Astrocyte (in vitro differentiated cells and primary cell): Measurements from ENCODE around the gene MAN1B1. TPM values are rescaled to one million over a fixed set of nuclear protein-coding genes. Genes with fewer than 3 reads are reported as not detected.

Experiments used
- DNase-seq: peaks from one replicate; pipeline ENCODE4 v3.0.0-alpha.2; 2010; ENCODE audit warnings: low read depth
- FAIRE-seq: peaks from 2 replicates; lab custom pipeline; 2011; peaks lifted over from hg19 to GRCh38; lab: Jason Lieb, UNC
- H2AFZ ChIP-seq: 2 replicates; pipeline ENCODE4 v1.6.0; 2012; ENCODE audit warnings: low read depth, low read length, inconsistent platforms
- H3K27ac ChIP-seq: 2 replicates; pipeline ENCODE4 v1.5.1; 2011; ENCODE audit warnings: low read depth, low read length, inconsistent platforms
- H3K27me3 ChIP-seq: 2 replicates; pipeline ENCODE4 v1.6.0; 2011; ENCODE audit warnings: low read length, inconsistent platforms; ENCODE audit not compliant: insufficient read depth
- H3K36me3 ChIP-seq: 2 replicates; pipeline ENCODE4 v1.5.1; 2011; ENCODE audit warnings: low read length, inconsistent platforms; ENCODE audit not compliant: insufficient read depth
- H3K4me1 ChIP-seq: 2 replicates; pipeline ENCODE4 v1.5.1; 2011; ENCODE audit warnings: low read length, inconsistent platforms; ENCODE audit not compliant: insufficient read depth
- H3K4me2 ChIP-seq: 2 replicates; pipeline ENCODE4 v1.6.0; 2012; ENCODE audit warnings: low read length, inconsistent platforms
- H3K4me3 ChIP-seq: 2 replicates; pipeline ENCODE4 v1.5.1; 2011; ENCODE audit warnings: low read depth, mild to moderate bottlenecking, low read length, inconsistent platforms; ENCODE audit not compliant: insufficient read depth
- H3K79me2 ChIP-seq: 2 replicates; pipeline ENCODE4 v1.6.0; 2012; ENCODE audit warnings: mild to moderate bottlenecking, low read length, inconsistent platforms; ENCODE audit not compliant: insufficient read depth
- H3K9ac ChIP-seq: 2 replicates; pipeline ENCODE4 v1.6.0; 2012; ENCODE audit warnings: mild to moderate bottlenecking, low read length, inconsistent platforms
- H3K9me3 ChIP-seq: 2 replicates; pipeline ENCODE4 v1.5.1; 2012; ENCODE audit warnings: low read depth, mild to moderate bottlenecking, low read length, inconsistent platforms; ENCODE audit not compliant: insufficient read depth
- H4K20me1 ChIP-seq: 2 replicates; pipeline ENCODE4 v1.6.0; 2012; ENCODE audit warnings: low read length, inconsistent platforms; ENCODE audit not compliant: insufficient read depth
- H3K27ac Mint-ChIP-seq: one replicate; pipeline ENCODE4 v1.8.0; 2021; ENCODE audit warnings: mild to moderate bottlenecking, mixed read lengths; ENCODE audit not compliant: unreplicated experiment
- H3K27me3 Mint-ChIP-seq: one replicate; pipeline ENCODE4 v1.8.0; 2021; ENCODE audit warnings: low read depth, mixed read lengths; ENCODE audit not compliant: unreplicated experiment
- H3K36me3 Mint-ChIP-seq: one replicate; pipeline ENCODE4 v1.8.0; 2021; ENCODE audit warnings: low read depth, mixed read lengths; ENCODE audit not compliant: unreplicated experiment
- H3K4me1 Mint-ChIP-seq: one replicate; pipeline ENCODE4 v1.8.0; 2021; ENCODE audit warnings: low read depth, mixed read lengths; ENCODE audit not compliant: unreplicated experiment
- H3K4me3 Mint-ChIP-seq: one replicate; pipeline ENCODE4 v1.8.0; 2021; ENCODE audit warnings: mild to moderate bottlenecking, moderate library complexity, mixed read lengths; ENCODE audit not compliant: unreplicated experiment
- H3K9me3 Mint-ChIP-seq: one replicate; pipeline ENCODE4 v1.8.0; 2021; ENCODE audit warnings: mild to moderate bottlenecking, mixed read lengths; ENCODE audit not compliant: unreplicated experiment
- EZH2 ChIP-seq: IDR thresholded peaks from 2 replicates; pipeline ENCODE4 v1.6.1; 2012; ENCODE audit warnings: mild to moderate bottlenecking, low read length, inconsistent platforms; ENCODE audit not compliant: insufficient read depth
- total RNA-seq: library from RNA; stranded (reverse); gene quantifications from 2 replicates; pipeline ENCODE4 v1.2.1, GENCODE V29; 2021
- TF ChIP-seq, protein P1 (sequence below): IDR thresholded peaks from 2 replicates; pipeline ENCODE4 v1.5.1; 2011; ENCODE audit warnings: low read depth, mild to moderate bottlenecking, inconsistent platforms, low read length, moderate library complexity; ENCODE audit not compliant: insufficient read depth

The MAN1B1 gene
- total RNA-seq, 1 donor from 2014 or later: 69.2 TPM

DNA sequence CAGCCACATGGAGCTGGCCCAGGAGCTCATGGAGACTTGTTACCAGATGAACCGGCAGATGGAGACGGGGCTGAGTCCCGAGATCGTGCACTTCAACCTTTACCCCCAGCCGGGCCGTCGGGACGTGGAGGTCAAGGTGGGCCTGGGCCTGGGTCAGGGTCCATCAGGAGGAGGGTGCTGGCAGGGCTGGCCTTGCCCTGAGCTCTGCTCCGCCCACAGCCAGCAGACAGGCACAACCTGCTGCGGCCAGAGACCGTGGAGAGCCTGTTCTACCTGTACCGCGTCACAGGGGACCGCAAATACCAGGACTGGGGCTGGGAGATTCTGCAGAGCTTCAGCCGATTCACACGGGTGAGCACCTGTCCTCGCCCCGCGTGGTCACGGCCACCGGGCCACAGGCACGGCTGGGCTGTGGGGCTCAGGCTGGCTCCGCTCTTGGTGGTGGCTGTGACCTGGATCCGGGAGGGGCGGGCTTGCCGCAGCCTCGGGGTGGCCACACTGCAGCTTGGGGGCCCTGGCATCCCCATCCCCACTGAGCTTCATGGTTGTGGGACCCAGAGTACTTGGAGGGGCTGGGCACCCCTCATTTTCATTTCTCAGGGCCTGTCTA, 20.6 kb downstream of the MAN1B1 start:
- Mint-ChIP-seq H3K4me3 (no peak overlapping the region), H3K27me3 (no peaks in the 10 kb centered on the region), H3K36me3 (peaks cover 7% of the 10 kb centered on the region), H3K4me1 (no peaks in the 10 kb centered on the region), H3K9me3 (no peaks in the 10 kb centered on the region), H3K27ac (no peak overlapping the region)
- peaks cover 14% of the 10 kb centered on the region for H3K36me3 ChIP-seq
- DNase-seq (no peak), FAIRE-seq (no peak)
- no peak overlapping the region for H3K4me3 ChIP-seq
- H3K9me3 ChIP-seq: peaks cover 10% of the 10 kb centered on the region
- H2AFZ ChIP-seq: no peak overlapping the region
- no peaks in the 10 kb centered on the region for H3K79me2 ChIP-seq
- peaks cover 5% of the 10 kb centered on the region for H4K20me1 ChIP-seq
- H3K27ac ChIP-seq: no peak overlapping the region
- TF ChIP-seq, protein P1, sequence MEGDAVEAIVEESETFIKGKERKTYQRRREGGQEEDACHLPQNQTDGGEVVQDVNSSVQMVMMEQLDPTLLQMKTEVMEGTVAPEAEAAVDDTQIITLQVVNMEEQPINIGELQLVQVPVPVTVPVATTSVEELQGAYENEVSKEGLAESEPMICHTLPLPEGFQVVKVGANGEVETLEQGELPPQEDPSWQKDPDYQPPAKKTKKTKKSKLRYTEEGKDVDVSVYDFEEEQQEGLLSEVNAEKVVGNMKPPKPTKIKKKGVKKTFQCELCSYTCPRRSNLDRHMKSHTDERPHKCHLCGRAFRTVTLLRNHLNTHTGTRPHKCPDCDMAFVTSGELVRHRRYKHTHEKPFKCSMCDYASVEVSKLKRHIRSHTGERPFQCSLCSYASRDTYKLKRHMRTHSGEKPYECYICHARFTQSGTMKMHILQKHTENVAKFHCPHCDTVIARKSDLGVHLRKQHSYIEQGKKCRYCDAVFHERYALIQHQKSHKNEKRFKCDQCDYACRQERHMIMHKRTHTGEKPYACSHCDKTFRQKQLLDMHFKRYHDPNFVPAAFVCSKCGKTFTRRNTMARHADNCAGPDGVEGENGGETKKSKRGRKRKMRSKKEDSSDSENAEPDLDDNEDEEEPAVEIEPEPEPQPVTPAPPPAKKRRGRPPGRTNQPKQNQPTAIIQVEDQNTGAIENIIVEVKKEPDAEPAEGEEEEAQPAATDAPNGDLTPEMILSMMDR: no peak
- no peaks in the 10 kb centered on the region for H3K4me1 ChIP-seq
- H3K27me3 ChIP-seq: no peaks in the 10 kb centered on the region
- no peak overlapping the region for H3K9ac ChIP-seq
- H3K4me2 ChIP-seq: no peak overlapping the region

DNA sequence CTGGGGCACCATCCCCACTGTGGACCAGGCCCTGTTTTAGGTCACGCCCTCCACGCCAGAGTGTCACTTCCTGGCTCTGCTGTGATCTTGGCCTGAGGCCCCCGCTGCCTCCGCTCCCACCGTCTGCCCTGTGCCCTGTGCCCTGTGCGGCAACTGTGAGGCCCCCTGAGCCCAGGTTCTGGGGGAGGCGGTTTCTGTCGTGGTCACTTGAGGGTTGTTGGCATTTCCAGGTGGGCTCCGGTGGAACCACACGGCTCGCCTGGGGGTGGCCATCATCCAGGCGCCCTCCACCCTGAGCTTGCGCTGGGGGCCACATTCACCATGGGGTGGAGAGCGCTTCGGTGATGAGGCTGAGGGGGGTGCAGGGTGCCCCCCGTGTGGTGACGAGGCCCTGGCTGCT, 21.2 kb downstream of the MAN1B1 start:
- H3K9me3 Mint-ChIP-seq: no peaks in the 10 kb centered on the region
- no peaks in the 10 kb centered on the region for H4K20me1 ChIP-seq

DNA sequence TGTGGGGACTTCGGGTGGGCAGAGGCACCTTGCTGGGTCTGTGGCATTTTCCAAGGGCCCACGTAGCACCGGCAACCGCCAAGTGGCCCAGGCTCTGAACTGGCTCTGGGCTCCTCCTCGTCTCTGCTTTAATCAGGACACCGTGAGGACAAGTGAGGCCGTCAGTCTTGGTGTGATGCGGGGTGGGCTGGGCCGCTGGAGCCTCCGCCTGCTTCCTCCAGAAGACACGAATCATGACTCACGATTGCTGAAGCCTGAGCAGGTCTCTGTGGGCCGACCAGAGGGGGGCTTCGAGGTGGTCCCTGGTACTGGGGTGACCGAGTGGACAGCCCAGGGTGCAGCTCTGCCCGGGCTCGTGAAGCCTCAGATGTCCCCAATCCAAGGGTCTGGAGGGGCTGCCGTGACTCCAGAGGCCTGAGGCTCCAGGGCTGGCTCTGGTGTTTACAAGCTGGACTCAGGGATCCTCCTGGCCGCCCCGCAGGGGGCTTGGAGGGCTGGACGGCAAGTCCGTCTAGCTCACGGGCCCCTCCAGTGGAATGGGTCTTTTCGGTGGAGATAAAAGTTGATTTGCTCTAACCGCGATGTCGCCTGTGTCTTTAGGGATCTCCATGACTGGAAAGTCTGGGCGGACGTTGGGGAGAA, 21.9 kb downstream of the MAN1B1 start:
- Histone ChIP-seq H3K36me3 (peaks cover 2% of the 10 kb centered on the region), H2AFZ (no peak overlapping the region), H3K9me3 (peaks cover 2% of the 10 kb centered on the region), H3K9ac (no peak overlapping the region), H3K4me2 (no peak overlapping the region), H3K4me3 (no peak overlapping the region), H3K27me3 (no peaks in the 10 kb centered on the region), H3K27ac (no peak overlapping the region), H3K4me1 (no peaks in the 10 kb centered on the region), H3K79me2 (no peaks in the 10 kb centered on the region), H4K20me1 (no peaks in the 10 kb centered on the region)
- Mint-ChIP-seq H3K4me3 (no peak overlapping the region), H3K4me1 (no peaks in the 10 kb centered on the region), H3K9me3 (no peaks in the 10 kb centered on the region), H3K27me3 (no peaks in the 10 kb centered on the region), H3K36me3 (peaks cover 3% of the 10 kb centered on the region), H3K27ac (no peak overlapping the region)
- no peak for DNase-seq
- no peak for FAIRE-seq
- no peak for TF ChIP-seq EZH2
- TF ChIP-seq, protein P1: no peak

More for the DNA sequence above, 21.2 kb downstream of the MAN1B1 start:
- FAIRE-seq (no peak), DNase-seq (no peak)
- H3K4me1 ChIP-seq: no peaks in the 10 kb centered on the region
- Mint-ChIP-seq H3K4me1 (no peaks in the 10 kb centered on the region), H3K36me3 (peaks cover 7% of the 10 kb centered on the region), H3K27me3 (no peaks in the 10 kb centered on the region), H3K4me3 (no peak overlapping the region), H3K27ac (no peak overlapping the region)
- no peaks in the 10 kb centered on the region for H3K27me3 ChIP-seq
- no peak overlapping the region for H3K4me2 ChIP-seq
- H3K27ac ChIP-seq: no peak overlapping the region
- H3K79me2 ChIP-seq: no peaks in the 10 kb centered on the region
- H3K4me3 ChIP-seq: no peak overlapping the region
- peaks cover 8% of the 10 kb centered on the region for H3K36me3 ChIP-seq
- H3K9me3 ChIP-seq: peaks cover 5% of the 10 kb centered on the region
- H2AFZ ChIP-seq: no peak overlapping the region
- H3K9ac ChIP-seq: no peak overlapping the region
- no peak for TF ChIP-seq EZH2
- TF ChIP-seq, protein P1: no peak
